H9 (cell line): ENCODE data around the gene LSS. TPM values are rescaled to one million over a fixed set of nuclear protein-coding genes. Genes with fewer than 3 reads are reported as not detected.
"Not testable (repeated sequence)": the region's sequence is repeated elsewhere in the genome, so short reads cannot be mapped to it uniquely, and the experiment has no call there.

ENCODE experiments used
- DNase-seq: peaks from one replicate; pipeline ENCODE4 v3.0.0-alpha.2; 2017
- H2AFZ ChIP-seq: one replicate; pipeline ENCODE4 v1.6.1; 2013; ENCODE audit warnings: mild to moderate bottlenecking, low read length, control low read depth, moderate library complexity
- H2AK5ac ChIP-seq: 2 replicates; pipeline ENCODE4 v1.6.1; 2013; ENCODE audit warnings: low read length, control low read depth, mixed read lengths; ENCODE audit not compliant: insufficient read length
- H2BK120ac ChIP-seq: one replicate; pipeline ENCODE4 v1.6.1; 2013; ENCODE audit warnings: low read depth, mild to moderate bottlenecking, low read length, control low read depth, inconsistent platforms; ENCODE audit not compliant: poor library complexity, severe bottlenecking
- H2BK12ac ChIP-seq: 2 replicates; pipeline ENCODE4 v1.6.1; 2013; ENCODE audit warnings: low read length, control low read depth, mixed read lengths, low read depth; ENCODE audit not compliant: insufficient read length
- H2BK15ac ChIP-seq: 2 replicates; pipeline ENCODE4 v1.6.1; 2013; ENCODE audit warnings: low read depth, low read length, control low read depth
- H2BK20ac ChIP-seq: one replicate; pipeline ENCODE4 v1.6.1; 2013; ENCODE audit warnings: low read depth, mild to moderate bottlenecking, low read length, control low read depth, inconsistent platforms; ENCODE audit not compliant: poor library complexity, severe bottlenecking
- H2BK5ac ChIP-seq: 2 replicates; pipeline ENCODE4 v1.6.1; 2013; ENCODE audit warnings: low read length, control low read depth, mixed read lengths; ENCODE audit not compliant: insufficient read length
- H3K14ac ChIP-seq: 2 replicates; pipeline ENCODE4 v1.6.1; 2013; ENCODE audit warnings: low read length, control low read depth; ENCODE audit not compliant: insufficient read depth
- H3K18ac ChIP-seq: 2 replicates; pipeline ENCODE4 v1.6.1; 2013; ENCODE audit warnings: low read depth, mild to moderate bottlenecking, mixed read lengths, low read length, control low read depth; ENCODE audit not compliant: insufficient read length
- H3K23ac ChIP-seq: 2 replicates; pipeline ENCODE4 v1.6.1; 2013; ENCODE audit warnings: low read length, control low read depth, mixed read lengths, low read depth; ENCODE audit not compliant: insufficient read length
- H3K23me2 ChIP-seq: 2 replicates; pipeline ENCODE4 v1.6.1; 2013; ENCODE audit warnings: low read depth, mild to moderate bottlenecking, mixed read lengths, low read length, control low read depth; ENCODE audit not compliant: insufficient read length, poor library complexity, severe bottlenecking
- H3K27ac ChIP-seq: 2 replicates; pipeline ENCODE4 v1.5.1; 2013; ENCODE audit warnings: low read length, control low read depth, mixed read lengths, low read depth; ENCODE audit not compliant: insufficient read length
- H3K27me3 ChIP-seq: 2 replicates; pipeline ENCODE4 v1.6.1; 2013; ENCODE audit warnings: low read length, control low read depth, inconsistent platforms; ENCODE audit not compliant: insufficient read depth
- H3K4ac ChIP-seq: 2 replicates; pipeline ENCODE4 v1.6.1; 2013; ENCODE audit warnings: low read depth, mild to moderate bottlenecking, control low read depth, inconsistent platforms, low read length, moderate library complexity
- H3K4me1 ChIP-seq: 2 replicates; pipeline ENCODE4 v1.6.1; 2013; ENCODE audit warnings: low read length, control low read depth, inconsistent platforms; ENCODE audit not compliant: insufficient read depth
- H3K4me2 ChIP-seq: 2 replicates; pipeline ENCODE4 v1.6.1; 2013; ENCODE audit warnings: low read length, control low read depth, mixed read lengths; ENCODE audit not compliant: insufficient read length, insufficient read depth
- H3K56ac ChIP-seq: 2 replicates; pipeline ENCODE4 v1.6.1; 2013; ENCODE audit warnings: low read depth, mild to moderate bottlenecking, mixed read lengths, low read length, control low read depth; ENCODE audit not compliant: insufficient read length
- H3K79me1 ChIP-seq: 2 replicates; pipeline ENCODE4 v1.6.1; 2013; ENCODE audit warnings: low read depth, mild to moderate bottlenecking, moderate library complexity, low read length, control low read depth, inconsistent platforms; ENCODE audit not compliant: insufficient read depth, poor library complexity, severe bottlenecking
- H3K79me2 ChIP-seq: 2 replicates; pipeline ENCODE4 v1.6.1; 2013; ENCODE audit warnings: low read length, control low read depth, inconsistent platforms; ENCODE audit not compliant: insufficient read depth
- H3K9ac ChIP-seq: 2 replicates; pipeline ENCODE4 v1.6.1; 2013; ENCODE audit warnings: low read length, control low read depth, mixed read lengths; ENCODE audit not compliant: insufficient read length; ENCODE audit errors: extremely low read depth
- H3K9me3 ChIP-seq: one replicate; pipeline ENCODE4 v1.6.1; 2013; ENCODE audit warnings: low read depth, low read length, inconsistent platforms; ENCODE audit not compliant: control insufficient read depth
- H3T11ph ChIP-seq: one replicate; pipeline ENCODE4 v1.6.1; 2013; ENCODE audit warnings: mild to moderate bottlenecking, low read length, control low read depth, inconsistent platforms
- H4K20me1 ChIP-seq: one replicate; pipeline ENCODE4 v1.6.1; 2013; ENCODE audit not compliant: control insufficient read depth, insufficient read length, insufficient read depth
- H4K5ac ChIP-seq: 2 replicates; pipeline ENCODE4 v1.6.1; 2013; ENCODE audit warnings: low read depth, mild to moderate bottlenecking, mixed read lengths, low read length, control low read depth; ENCODE audit not compliant: insufficient read length
- H4K8ac ChIP-seq: replicated peaks from 2 replicates; pipeline ENCODE4 v1.6.1; 2013; ENCODE audit warnings: low read length, control low read depth, mixed read lengths, low read depth; ENCODE audit not compliant: insufficient read length
- H4K91ac ChIP-seq: 2 replicates; pipeline ENCODE4 v1.6.1; 2013; ENCODE audit warnings: low read depth, mild to moderate bottlenecking, moderate library complexity, mixed read lengths, low read length, control low read depth; ENCODE audit not compliant: insufficient read length
- H3K27ac Mint-ChIP-seq, 3 experiments: 2 replicates in 2 of 3; 3 replicates in 1 of 3; pipeline ENCODE4 v1.8.0; 2020 to 2021; ENCODE audit warnings: mixed read lengths in 3 of 3, mild to moderate bottlenecking in 1 of 3, moderate library complexity in 1 of 3
- H3K27me3 Mint-ChIP-seq: 2 replicates; pipeline ENCODE4 v1.8.0; 2021; ENCODE audit warnings: low read depth, mild to moderate bottlenecking, moderate library complexity, mixed read lengths
- H3K36me3 Mint-ChIP-seq, 3 experiments: 2 replicates in 2 of 3; 3 replicates in 1 of 3; pipeline ENCODE4 v1.8.0; 2020 to 2021; ENCODE audit warnings: low read depth in 3 of 3, mixed read lengths in 3 of 3; ENCODE audit not compliant: insufficient read depth in 1 of 3
- H3K4me1 Mint-ChIP-seq, 2 experiments: 2 replicates each; pipeline ENCODE4 v1.8.0; 2020; ENCODE audit warnings: mixed read lengths in 2 of 2
- H3K4me3 Mint-ChIP-seq, 2 experiments: 2 replicates in 1 of 2; 3 replicates in 1 of 2; pipeline ENCODE4 v1.8.0; 2020 to 2021; ENCODE audit warnings: mild to moderate bottlenecking in 2 of 2, mixed read lengths in 2 of 2, moderate library complexity in 1 of 2
- H3K9me3 Mint-ChIP-seq, 2 experiments: 2 replicates in 1 of 2; 3 replicates in 1 of 2; pipeline ENCODE4 v1.8.0; 2020; ENCODE audit warnings: mild to moderate bottlenecking in 2 of 2, mixed read lengths in 2 of 2, moderate library complexity in 1 of 2
- WGBS: extraction: QIAGEN DNeasy Blood & Tissue Kit; methylation state at CpG from one replicate; pipeline ENCODE4 v1.1.7; 2013; ENCODE audit warnings: missing lambda C conversion rate, low lambda C conversion rate, mixed read lengths; ENCODE audit not compliant: insufficient read length; ENCODE audit errors: extremely low coverage; 5-methylcytosine and 5-hydroxymethylcytosine counted together
- total RNA-seq: library from RNA; stranded (reverse); gene quantifications from 2 replicates; pipeline ENCODE4 v1.2.1, GENCODE V29; 2021
- TF ChIP-seq, protein P1 (sequence below): fragments of 200-600 bp; sonication (generic); conservative IDR thresholded peaks from 3 replicates; pipeline ENCODE4 v1.8.0; 2021; ENCODE audit warnings: antibody characterized with exemption, mild to moderate bottlenecking

The LSS gene
- total RNA-seq, 1 experiment from 2014 or later: 69.2 TPM

DNA sequence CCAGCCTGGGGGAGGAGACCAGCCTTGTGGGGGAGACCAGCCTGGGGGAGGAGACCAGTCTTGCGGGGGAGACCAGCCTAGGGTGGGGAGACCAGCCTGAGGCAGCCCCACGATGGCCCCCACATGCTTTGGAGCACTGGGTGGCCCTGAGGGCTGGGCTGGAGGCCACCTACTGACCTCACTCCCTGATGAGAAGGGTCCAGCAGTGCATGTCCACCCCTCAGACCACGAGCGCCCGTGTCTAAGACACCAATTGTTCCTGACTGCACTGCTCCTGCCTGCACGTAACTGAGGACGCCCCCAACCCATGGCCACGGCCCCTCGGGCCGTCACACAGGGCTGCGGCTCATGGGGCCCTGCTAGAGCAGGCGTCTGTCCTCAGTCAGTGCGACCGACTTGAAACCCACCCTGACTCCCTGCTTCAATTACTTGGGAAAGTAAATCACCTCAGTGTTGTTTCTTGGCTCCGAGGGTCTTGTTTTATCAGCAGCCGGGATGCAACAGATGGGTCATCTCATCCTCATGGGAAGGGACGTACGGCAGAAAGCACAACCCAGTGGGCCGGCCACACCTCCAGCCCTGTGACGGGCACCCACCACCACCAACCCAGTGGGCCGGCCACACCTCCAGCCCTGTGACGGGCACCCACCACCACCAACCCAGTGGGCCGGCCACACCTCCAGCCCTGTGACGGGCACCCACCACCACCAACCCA is 44.5 kb downstream of the LSS start, which contains the start of gene SPATC1L:
Gene SPATC1L (minus strand): TSS at position 550 of the 715 bp plus-strand sequence. CDS start 1,643 bp downstream, outside the sequence.
- H3K9ac ChIP-seq: peak within 1 kb of the TSS; percentile 39
- H3K4me2 ChIP-seq: peak within 1 kb of the TSS; percentile 82
- H3K23ac ChIP-seq: no peak within 1 kb of the TSS
- H3K27ac Mint-ChIP-seq: peak within 1 kb of the TSS; percentile 89 to 99 (median 96); a peak in 6 of 7 replicates
- H3K9me3 Mint-ChIP-seq: no peaks in the 10 kb centered on the region
- no peak within 1 kb of the TSS for H2BK15ac ChIP-seq
- no peak within 1 kb of the TSS for H3K56ac ChIP-seq
- peaks cover 33 to 35% of the 10 kb centered on the region in 2 experiments for H3K4me1 Mint-ChIP-seq
- peak; percentile 63 for DNase-seq
- H3K27me3 ChIP-seq: no peaks in the 10 kb centered on the region
- no peak within 1 kb of the TSS for H3K4ac ChIP-seq
- H3K14ac ChIP-seq: no peak within 1 kb of the TSS; the same call in 1 of the 2 replicates
- H2BK120ac ChIP-seq: no peak within 1 kb of the TSS
- no peaks in the 10 kb centered on the region for H3K27me3 Mint-ChIP-seq
- H3K18ac ChIP-seq: no peak within 1 kb of the TSS
- peaks cover 4 to 13% (median 8%) of the 10 kb centered on the region in 3 experiments; a peak in 6 of 7 replicates for H3K36me3 Mint-ChIP-seq
- H2BK20ac ChIP-seq: no peak within 1 kb of the TSS
- TF ChIP-seq, protein P1, sequence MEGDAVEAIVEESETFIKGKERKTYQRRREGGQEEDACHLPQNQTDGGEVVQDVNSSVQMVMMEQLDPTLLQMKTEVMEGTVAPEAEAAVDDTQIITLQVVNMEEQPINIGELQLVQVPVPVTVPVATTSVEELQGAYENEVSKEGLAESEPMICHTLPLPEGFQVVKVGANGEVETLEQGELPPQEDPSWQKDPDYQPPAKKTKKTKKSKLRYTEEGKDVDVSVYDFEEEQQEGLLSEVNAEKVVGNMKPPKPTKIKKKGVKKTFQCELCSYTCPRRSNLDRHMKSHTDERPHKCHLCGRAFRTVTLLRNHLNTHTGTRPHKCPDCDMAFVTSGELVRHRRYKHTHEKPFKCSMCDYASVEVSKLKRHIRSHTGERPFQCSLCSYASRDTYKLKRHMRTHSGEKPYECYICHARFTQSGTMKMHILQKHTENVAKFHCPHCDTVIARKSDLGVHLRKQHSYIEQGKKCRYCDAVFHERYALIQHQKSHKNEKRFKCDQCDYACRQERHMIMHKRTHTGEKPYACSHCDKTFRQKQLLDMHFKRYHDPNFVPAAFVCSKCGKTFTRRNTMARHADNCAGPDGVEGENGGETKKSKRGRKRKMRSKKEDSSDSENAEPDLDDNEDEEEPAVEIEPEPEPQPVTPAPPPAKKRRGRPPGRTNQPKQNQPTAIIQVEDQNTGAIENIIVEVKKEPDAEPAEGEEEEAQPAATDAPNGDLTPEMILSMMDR: no peak
- peaks cover 4% of the 10 kb centered on the region; the same call in 1 of the 2 replicates for H3K4me1 ChIP-seq
- H2BK5ac ChIP-seq: no peak within 1 kb of the TSS
- no peak within 1 kb of the TSS for H3T11ph ChIP-seq
- no peak within 1 kb of the TSS for H4K8ac ChIP-seq
- no peak within 1 kb of the TSS for H2AFZ ChIP-seq
- H3K9me3 ChIP-seq: no peaks in the 10 kb centered on the region
- H2AK5ac ChIP-seq: no peak within 1 kb of the TSS
- no peak within 1 kb of the TSS for H4K91ac ChIP-seq
- H3K79me1 ChIP-seq: no peaks in the 10 kb centered on the region
- no peak within 1 kb of the TSS for H4K5ac ChIP-seq
- peaks cover 7% of the 10 kb centered on the region for H3K23me2 ChIP-seq
- no peaks in the 10 kb centered on the region for H4K20me1 ChIP-seq
- H3K79me2 ChIP-seq: no peaks in the 10 kb centered on the region; the same call in 1 of the 2 replicates
- H2BK12ac ChIP-seq: no peak within 1 kb of the TSS
- no peak within 1 kb of the TSS for H3K27ac ChIP-seq
- no CpG with 5 or more reads among the region's 24 CpGs for WGBS
- H3K4me3 Mint-ChIP-seq: peak within 1 kb of the TSS; percentile 90 to 94

DNA sequence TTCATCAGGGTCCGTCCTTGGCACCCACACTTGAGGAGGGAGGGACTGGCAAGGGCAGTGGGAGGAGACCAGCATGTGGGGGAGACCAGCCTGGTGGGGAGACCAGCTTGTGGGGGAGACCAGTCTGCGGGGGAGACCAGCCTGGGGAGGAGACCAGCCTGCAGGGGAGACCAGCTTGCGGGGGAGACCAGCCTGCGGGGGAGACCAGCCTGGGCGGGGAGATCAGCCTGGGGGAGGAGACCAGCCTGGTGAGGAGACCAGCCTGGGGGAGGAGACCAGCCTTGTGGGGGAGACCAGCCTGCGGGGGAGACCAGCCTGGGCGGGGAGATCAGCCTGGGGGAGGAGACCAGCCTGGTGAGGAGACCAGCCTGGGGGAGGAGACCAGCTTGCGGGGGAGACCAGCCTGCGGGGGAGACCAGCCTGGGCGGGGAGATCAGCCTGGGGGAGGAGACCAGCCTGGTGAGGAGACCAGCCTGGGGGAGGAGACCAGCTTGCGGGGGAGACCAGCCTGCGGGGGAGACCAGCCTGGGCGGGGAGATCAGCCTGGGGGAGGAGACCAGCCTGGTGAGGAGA is 45.2 kb downstream of the LSS start:
- Mint-ChIP-seq H3K4me1 (peaks cover 27 to 29% of the 10 kb centered on the region in 2 experiments), H3K4me3 (peak overlapping the region; percentile 90 to 94)
- not testable (repeated sequence) for H3K23me2 ChIP-seq, H3K27ac ChIP-seq, H3K18ac ChIP-seq, H3K36me3 Mint-ChIP-seq, H4K91ac ChIP-seq, H3K27me3 ChIP-seq, H2BK5ac ChIP-seq, H2AFZ ChIP-seq, H4K20me1 ChIP-seq, H2BK20ac ChIP-seq, H2BK12ac ChIP-seq, H3K27me3 Mint-ChIP-seq, H3K23ac ChIP-seq, H3K4me1 ChIP-seq, H4K8ac ChIP-seq, DNase-seq, H4K5ac ChIP-seq, H3K27ac Mint-ChIP-seq, H3K9ac ChIP-seq, H3K9me3 Mint-ChIP-seq, H2BK15ac ChIP-seq, H3T11ph ChIP-seq, H3K79me1 ChIP-seq, H2AK5ac ChIP-seq, H3K14ac ChIP-seq, H3K56ac ChIP-seq, H3K79me2 ChIP-seq, H2BK120ac ChIP-seq, H3K4ac ChIP-seq, H3K9me3 ChIP-seq
- WGBS: no CpG with 5 or more reads among the region's 13 CpGs
- peak overlapping the region; percentile 82 for H3K4me2 ChIP-seq
